ENCODE data around the gene DUSP14. TPM values are rescaled to one million over a fixed set of nuclear protein-coding genes. Genes with fewer than 3 reads are reported as not detected.

The DUSP14 gene
- total RNA-seq, 1 donor from 2014 or later: 4.6 TPM

- Histone ChIP-seq H3K4me3 (no peak overlapping the region), H3K4me1 (no peaks in the 10 kb centered on the region), H3K27ac (no peak overlapping the region), H3K36me3 (peaks cover 24 to 36% of the 10 kb centered on the region in 2 donors), H3K9me3 (no peaks in the 10 kb centered on the region), H3K27me3 (no peaks in the 10 kb centered on the region)
- intact Hi-C loops (cut with DNase I): loop anchor here (10.0 kb wide), 2 partner anchors 536 to 886 kb away; partner anchors contain the start of genes AATF and DHRS11
- no peak for DNase-seq (ENCODE audit: low spot score in 2 of 2)
- TF ChIP-seq, protein P1, sequence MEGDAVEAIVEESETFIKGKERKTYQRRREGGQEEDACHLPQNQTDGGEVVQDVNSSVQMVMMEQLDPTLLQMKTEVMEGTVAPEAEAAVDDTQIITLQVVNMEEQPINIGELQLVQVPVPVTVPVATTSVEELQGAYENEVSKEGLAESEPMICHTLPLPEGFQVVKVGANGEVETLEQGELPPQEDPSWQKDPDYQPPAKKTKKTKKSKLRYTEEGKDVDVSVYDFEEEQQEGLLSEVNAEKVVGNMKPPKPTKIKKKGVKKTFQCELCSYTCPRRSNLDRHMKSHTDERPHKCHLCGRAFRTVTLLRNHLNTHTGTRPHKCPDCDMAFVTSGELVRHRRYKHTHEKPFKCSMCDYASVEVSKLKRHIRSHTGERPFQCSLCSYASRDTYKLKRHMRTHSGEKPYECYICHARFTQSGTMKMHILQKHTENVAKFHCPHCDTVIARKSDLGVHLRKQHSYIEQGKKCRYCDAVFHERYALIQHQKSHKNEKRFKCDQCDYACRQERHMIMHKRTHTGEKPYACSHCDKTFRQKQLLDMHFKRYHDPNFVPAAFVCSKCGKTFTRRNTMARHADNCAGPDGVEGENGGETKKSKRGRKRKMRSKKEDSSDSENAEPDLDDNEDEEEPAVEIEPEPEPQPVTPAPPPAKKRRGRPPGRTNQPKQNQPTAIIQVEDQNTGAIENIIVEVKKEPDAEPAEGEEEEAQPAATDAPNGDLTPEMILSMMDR (IDR thresholded peaks at IDR 0.05): no peak
Measured at GRCh38 chr17:37480427-37480826, 9.3 kb upstream of the DUSP14 start.

- Histone ChIP-seq H3K4me3 (no peak overlapping the region), H3K27me3 (no peaks in the 10 kb centered on the region), H3K27ac (no peak overlapping the region), H3K4me1 (no peaks in the 10 kb centered on the region), H3K9me3 (no peaks in the 10 kb centered on the region), H3K36me3 (peaks cover 18 to 28% of the 10 kb centered on the region in 2 donors)
- TF ChIP-seq, protein P1 (IDR thresholded peaks at IDR 0.05): no peak
- intact Hi-C loops (cut with DNase I): loop anchor here (10.0 kb wide), 2 partner anchors 536 to 886 kb away; partner anchors contain the start of genes AATF and DHRS11
- DNase-seq (ENCODE audit: low spot score in 2 of 2): no peak
Measured at GRCh38 chr17:37481001-37481665, 8.6 kb upstream of the DUSP14 start.

DNA sequence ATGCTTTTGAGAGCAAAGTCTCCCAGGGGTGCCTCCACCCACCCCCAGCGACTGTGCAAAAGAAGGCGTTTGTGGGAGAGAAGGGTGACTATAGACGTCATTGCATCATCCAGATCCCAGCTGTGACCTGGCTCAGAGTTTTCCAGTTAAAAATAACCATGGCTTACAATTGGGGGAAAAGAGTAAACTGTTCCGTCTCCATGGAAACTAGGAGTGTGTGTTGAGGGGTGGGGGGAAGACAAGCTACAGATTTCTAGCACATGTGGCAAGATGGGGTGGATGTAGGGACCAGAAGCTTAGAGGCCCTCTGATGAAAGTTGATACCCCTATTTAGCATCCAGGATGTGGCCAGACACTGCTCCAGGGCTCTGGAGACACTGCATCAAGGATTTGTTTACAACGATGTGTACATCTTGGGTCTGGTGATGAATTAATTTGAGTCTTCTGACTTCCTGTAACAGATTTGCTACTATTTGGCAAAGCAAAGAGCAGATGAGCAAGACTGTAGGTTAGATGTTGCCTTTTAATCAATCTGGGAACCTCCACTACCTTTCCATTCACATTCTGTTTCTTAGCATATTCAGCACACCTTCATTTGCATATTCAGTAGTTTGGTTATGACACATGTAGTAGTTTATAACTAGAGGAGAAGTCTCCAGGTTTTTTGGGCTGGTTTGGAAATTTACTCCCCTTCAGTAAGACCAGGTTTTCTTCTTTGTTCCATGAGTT lies 6.2 kb upstream of the DUSP14 start:
- no peak for DNase-seq (ENCODE audit: low spot score in 2 of 2)
- Histone ChIP-seq H3K27me3 (no peaks in the 10 kb centered on the region), H3K4me1 (peaks cover 0 to 7% of the 10 kb centered on the region in 2 donors), H3K9me3 (no peaks in the 10 kb centered on the region), H3K36me3 (peaks cover 3 to 5% of the 10 kb centered on the region in 2 donors), H3K4me3 (no peak overlapping the region), H3K27ac (no peak overlapping the region)
- TF ChIP-seq, protein P1 (IDR thresholded peaks at IDR 0.05): no peak
- intact Hi-C loops (cut with DNase I): loop anchor here (10.0 kb wide), 2 partner anchors 539 to 889 kb away; partner anchors contain the start of genes AATF and DHRS11

DNA sequence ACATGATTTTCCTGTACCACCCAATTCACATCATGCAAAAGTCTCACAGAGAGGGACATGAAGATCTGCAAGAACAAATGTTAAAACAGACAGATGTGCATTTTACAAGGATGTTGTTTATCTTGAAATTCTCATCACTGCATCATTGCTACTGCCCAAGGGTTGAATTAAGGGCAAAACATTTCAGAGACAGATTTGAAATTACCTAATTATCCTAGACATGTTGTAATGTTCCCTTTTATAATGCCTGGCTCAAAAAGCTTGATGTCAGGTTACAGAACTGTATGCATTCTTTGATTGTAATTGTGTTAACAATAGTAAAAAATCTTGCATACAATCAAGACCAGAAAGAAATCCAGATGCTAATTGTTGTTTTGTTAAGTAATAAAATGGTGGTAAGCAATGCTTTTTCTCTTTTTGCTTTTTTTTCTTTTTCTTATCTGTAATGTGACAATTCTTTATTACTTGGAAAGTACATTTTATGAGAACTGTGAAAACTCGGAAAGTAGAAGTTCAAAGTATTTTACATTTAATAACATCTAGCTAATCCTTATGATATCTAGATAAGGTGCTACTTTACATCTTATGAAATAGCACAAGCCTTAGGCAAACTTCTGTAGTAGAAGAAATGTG lies 3.6 kb upstream of the DUSP14 start:
- no peak overlapping the region for H3K27ac ChIP-seq
- no peaks in the 10 kb centered on the region for H3K9me3 ChIP-seq
- no peak for DNase-seq (ENCODE audit: low spot score in 2 of 2)
- H3K27me3 ChIP-seq: no peaks in the 10 kb centered on the region
- H3K4me3 ChIP-seq: no peak overlapping the region
- H3K36me3 ChIP-seq: no peaks in the 10 kb centered on the region
- TF ChIP-seq, protein P1 (IDR thresholded peaks at IDR 0.05): no peak
- peaks cover 2 to 14% of the 10 kb centered on the region in 2 donors for H3K4me1 ChIP-seq
- intact Hi-C loops (cut with DNase I): loop anchor here (10.0 kb wide), 2 partner anchors 541 to 891 kb away; partner anchors contain the start of genes AATF and DHRS11

- Histone ChIP-seq H3K4me1 (peaks cover 3 to 20% of the 10 kb centered on the region in 2 donors), H3K9me3 (no peaks in the 10 kb centered on the region), H3K36me3 (no peaks in the 10 kb centered on the region), H3K4me3 (peak overlapping the region; percentile 96 to 99), H3K27me3 (no peaks in the 10 kb centered on the region), H3K27ac (peak overlapping the region; percentile 75 to 90)
- DNase-seq (ENCODE audit: low spot score in 2 of 2): no peak
- TF ChIP-seq, protein P1 (IDR thresholded peaks at IDR 0.05): no peak
- intact Hi-C loops (cut with DNase I): loop anchor here (2.0 to 10.0 kb wide), 4 partner anchors 81 to 893 kb away; partner anchors contain the start of genes AATF, ACACA, DHRS11 and TADA2A
Measured at GRCh38 chr17:37488009-37488604, 1.6 kb upstream of the DUSP14 start.
